NCI-H526 (cell line): ENCODE measurements around the gene GDNF.
"Not testable (repeated sequence)": the region's sequence is repeated elsewhere in the genome, so short reads cannot be mapped to it uniquely, and the experiment has no call there.

Experiments
- DNase-seq, 2 experiments: peaks; one replicate each; lab custom pipeline; 2025; lab: John Stamatoyannopoulos, UW

Gene GDNF

GRCh38 chr5:37816331-37816730, 23.5 kb downstream of the GDNF start:
- no peak for DNase-seq

- no peak for DNase-seq
Observed at GRCh38 chr5:37815913-37816312, 23.9 kb downstream of the GDNF start.

GRCh38 chr5:37814699-37815098, 25.1 kb downstream of the GDNF start:
- no peak for DNase-seq

- no peak for DNase-seq
Observed at GRCh38 chr5:37812365-37812764, 27.5 kb downstream of the GDNF start.

GRCh38 chr5:37811866-37812265, 28.0 kb downstream of the GDNF start:
- no peak for DNase-seq

- no peak for DNase-seq
Observed at GRCh38 chr5:37810311-37810710, 29.5 kb downstream of the GDNF start.

- no peak for DNase-seq
Observed at GRCh38 chr5:37808945-37809344, 30.9 kb downstream of the GDNF start.

- no peak for DNase-seq
Observed at GRCh38 chr5:37807621-37808301, 32.1 kb downstream of the GDNF start.

- DNase-seq, result no peak
Observed at GRCh38 chr5:37807015-37807414, 32.8 kb downstream of the GDNF start.

- no peak for DNase-seq
Observed at GRCh38 chr5:37806476-37806875, 33.4 kb downstream of the GDNF start.

- no peak for DNase-seq
Observed at GRCh38 chr5:37806016-37806415, 33.8 kb downstream of the GDNF start.

- DNase-seq, result no peak
Observed at GRCh38 chr5:37804401-37804800, 35.4 kb downstream of the GDNF start.

GRCh38 chr5:37803487-37803886, 36.4 kb downstream of the GDNF start:
- DNase-seq, result no peak

GRCh38 chr5:37801521-37801920, 38.3 kb downstream of the GDNF start:
- no peak for DNase-seq

GRCh38 chr5:37799865-37800421, 39.9 kb downstream of the GDNF start:
- no peak for DNase-seq

GRCh38 chr5:37796435-37796834, 43.4 kb downstream of the GDNF start:
- DNase-seq, result not testable (repeated sequence)

GRCh38 chr5:37795292-37795691, 44.5 kb downstream of the GDNF start:
- DNase-seq, result not testable (repeated sequence)

GRCh38 chr5:37792975-37793631, 46.7 kb downstream of the GDNF start:
- no peak for DNase-seq

GRCh38 chr5:37791321-37791720, 48.5 kb downstream of the GDNF start:
- no peak for DNase-seq

GRCh38 chr5:37789991-37790390, 49.9 kb downstream of the GDNF start:
- DNase-seq, result no peak

GRCh38 chr5:37787742-37788141, 52.1 kb downstream of the GDNF start:
- DNase-seq, result no peak

GRCh38 chr5:37786862-37787519, 52.9 kb downstream of the GDNF start:
- DNase-seq, result no peak

GRCh38 chr5:37786416-37786815, 53.4 kb downstream of the GDNF start:
- no peak for DNase-seq
